A549 treated with CORT108297 at 1 μM for 4 hours (cell line): ENCODE results near the gene ZNF212. TPM values are rescaled to one million over a fixed set of nuclear protein-coding genes. Genes with fewer than 3 reads are reported as not detected.

ENCODE experiments used
- total RNA-seq: library from RNA; stranded (reverse); fragments of 200-300 nt; extraction: Qiagen RNA extraction; gene quantifications from 5 replicates; pipeline ENCODE4 v1.2.3, GENCODE V29; 2022

Gene ZNF212
- total RNA-seq, result 11.1 to 12.6 TPM (median 12.2 TPM) in 5 replicates

DNA sequence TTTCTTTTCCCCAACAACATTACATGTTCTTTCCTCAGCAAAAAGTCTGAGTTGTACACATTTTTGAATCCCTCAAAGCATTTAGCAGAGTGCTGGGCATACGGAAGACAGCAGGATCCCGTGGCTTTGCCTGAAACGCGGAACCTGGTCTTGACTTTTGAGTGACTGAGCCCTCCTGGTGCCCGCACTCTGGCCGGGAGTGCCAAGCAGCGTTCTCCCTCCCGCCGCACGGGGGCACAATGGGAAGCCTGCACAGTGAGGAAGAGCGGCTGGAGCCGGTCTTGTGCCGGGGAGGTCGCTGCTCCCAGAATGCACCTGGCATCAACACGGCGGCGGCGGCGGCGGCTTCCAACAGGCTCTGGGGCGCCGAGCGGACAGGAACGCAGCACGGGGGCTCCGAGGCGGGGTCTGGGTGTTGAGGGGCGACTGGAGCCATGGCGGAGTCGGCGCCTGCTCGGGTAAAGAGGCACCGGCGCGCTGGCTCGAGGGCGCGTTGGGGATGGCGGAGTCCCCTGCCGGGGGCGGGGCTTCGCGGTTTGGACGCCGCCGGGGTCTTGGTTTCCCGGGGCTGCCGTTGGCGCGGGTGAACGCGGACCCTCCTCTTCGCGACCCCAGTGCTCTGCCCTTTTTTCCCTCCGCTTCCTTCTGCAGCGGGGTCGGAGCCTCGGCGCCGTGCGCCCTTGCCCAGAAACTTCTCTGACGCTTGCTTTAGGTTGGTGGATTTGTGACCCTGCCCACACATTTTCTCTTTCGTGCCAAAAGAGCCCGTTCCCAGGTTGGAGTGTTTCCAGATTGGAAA, at the start of gene ZNF212:
TSS of gene ZNF212 (plus strand) at position 307 of the 799 bp plus-strand sequence. CDS start at position 435, 128 bp downstream.

DNA sequence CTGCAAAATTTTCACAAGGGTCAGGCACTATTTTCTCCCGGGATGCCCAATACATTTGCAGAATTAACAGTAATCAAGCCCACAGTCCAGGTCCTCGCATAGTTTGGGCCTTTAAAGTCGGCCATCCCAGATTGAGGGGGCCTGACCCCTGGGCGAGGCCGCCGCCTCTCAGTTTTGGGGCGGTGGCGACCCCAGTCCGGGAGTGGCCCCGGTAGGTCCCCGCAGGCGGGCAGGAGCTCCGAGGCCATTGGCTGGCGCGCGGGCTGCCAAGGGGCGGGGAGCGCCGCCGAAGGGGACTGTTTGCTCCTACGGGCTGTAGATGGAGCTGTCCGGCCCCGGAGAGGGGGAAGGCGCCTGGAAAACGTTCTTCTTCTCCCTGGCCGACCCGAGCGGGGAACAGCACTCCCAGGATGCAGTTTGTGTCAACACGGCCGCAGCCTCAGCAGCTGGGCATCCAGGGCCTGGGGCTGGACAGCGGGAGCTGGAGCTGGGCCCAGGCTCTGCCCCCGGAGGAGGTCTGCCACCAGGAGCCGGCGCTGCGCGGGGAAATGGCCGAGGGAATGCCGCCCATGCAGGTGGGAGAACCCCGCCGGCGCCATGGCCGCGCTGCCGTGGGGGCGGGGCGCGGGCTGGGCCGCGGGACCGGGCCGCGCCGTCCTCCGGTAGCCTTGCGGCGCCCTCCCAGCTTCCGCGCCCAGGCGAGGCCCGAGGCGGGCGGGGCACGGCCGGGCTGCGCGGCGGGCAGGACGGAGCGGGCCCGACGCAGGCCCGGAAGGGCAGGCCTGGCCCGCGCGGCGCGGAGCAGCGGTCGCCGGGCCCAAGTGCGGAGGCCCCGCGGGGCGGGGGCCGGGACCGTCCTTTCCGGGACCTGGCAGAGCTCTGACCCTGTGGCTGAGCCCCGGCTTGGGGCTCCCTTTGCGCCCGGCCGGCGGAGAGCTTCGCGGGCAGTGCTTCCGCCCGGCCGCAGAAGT, 44.0 kb upstream of the ZNF212 start, which contains the start of gene ZNF282:
TSS of gene ZNF282 (plus strand) at position 367 of the 971 bp plus-strand sequence. CDS start at position 411, 44 bp downstream.

DNA sequence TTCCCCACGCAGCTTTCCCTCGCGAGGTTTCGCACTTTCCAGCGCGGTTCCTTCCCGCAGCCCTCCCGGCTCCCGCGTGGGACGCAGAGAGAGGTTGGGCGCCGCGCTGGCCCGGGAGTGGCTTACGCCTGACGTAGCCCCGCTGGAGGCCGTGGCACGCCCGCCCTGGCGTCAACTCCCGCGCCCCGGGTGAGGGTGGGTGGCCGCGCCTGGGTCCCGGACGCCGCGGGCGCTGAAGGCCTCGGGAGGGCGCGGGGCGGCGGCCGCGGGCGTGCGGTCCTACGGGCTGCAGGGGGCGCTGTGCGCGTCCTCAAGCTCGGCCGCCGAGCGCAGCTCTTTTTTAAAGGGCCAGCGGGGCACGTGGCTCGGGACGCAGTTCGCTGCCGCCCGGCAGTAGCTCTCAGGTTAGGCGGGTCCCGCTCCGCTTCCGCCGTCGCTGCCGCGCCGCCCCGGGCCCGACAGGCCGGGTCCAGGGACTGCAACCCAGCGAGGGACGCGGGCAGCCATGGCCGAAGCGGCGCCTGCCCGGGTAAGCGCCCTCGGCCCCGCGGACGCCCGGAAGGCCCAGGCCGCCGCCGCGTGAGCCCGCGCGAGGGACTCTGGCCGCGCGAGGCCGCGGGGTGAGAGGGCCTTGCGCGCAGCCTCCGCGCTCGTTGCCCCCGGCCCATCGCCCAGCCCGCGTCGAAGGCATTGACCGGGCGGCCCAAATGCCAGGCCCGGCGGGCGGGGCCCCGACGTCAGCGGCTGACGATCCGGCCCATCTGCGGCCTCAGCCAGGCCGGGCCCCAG, 22.6 kb downstream of the ZNF212 start, which contains the start of gene ZNF783:
TSS of gene ZNF783 (plus strand) at position 368 of the 789 bp plus-strand sequence. CDS start at position 506, 138 bp downstream.

Other genes with a start within 250 kb of the ZNF212 start
- gene PDIA4, start 211.1 kb upstream of the ZNF212 start, total RNA-seq, result 164 to 194 TPM (median 179 TPM) in 5 replicates
- gene ZNF786, start 148.9 kb upstream of the ZNF212 start, total RNA-seq, result 5.5 to 7.0 TPM (median 6.6 TPM) in 5 replicates
- 0.97 to 1.5 TPM (median 0.98 TPM) in 5 replicates for gene ZNF425, start 113.3 kb upstream of the ZNF212 start, total RNA-seq
- 8.1 to 9.5 TPM (median 9.1 TPM) in 5 replicates for gene ZNF398, start 92.2 kb upstream of the ZNF212 start, total RNA-seq
- gene ZNF282, start 44.1 kb upstream of the ZNF212 start, total RNA-seq, result 19.1 to 28.5 TPM (median 25.8 TPM) in 5 replicates
- gene ZNF783, start 22.5 kb downstream of the ZNF212 start, total RNA-seq, result 5.0 to 7.2 TPM (median 6.5 TPM) in 5 replicates
- gene ZNF777, start 221.4 kb downstream of the ZNF212 start, total RNA-seq, result 15.6 to 21.5 TPM (median 20.8 TPM) in 5 replicates